Activated CD8-positive, alpha-beta T cell treated with anti-CD3 and anti-CD28 coated beads for 36 hours (primary cell): Measurements from ENCODE around the gene PCP2. TPM values are rescaled to one million over a fixed set of nuclear protein-coding genes. Genes with fewer than 3 reads are reported as not detected.

Source experiments
- ATAC-seq: fragments of 200-7000 bp; cut with Tn5 transposase; one replicate; pipeline ENCODE4 v1.10.0; 2021; ENCODE audit warnings: mild to moderate bottlenecking, moderate library complexity
- CTCF ChIA-PET: fragments of 350-600 bp; sonication (Branson Sonifier 250); formaldehyde crosslinking; loops from one replicate; lab custom pipeline; 2021; ENCODE audit warnings: antibody characterized with exemption; lab: Charles Lee
- POLR2A ChIA-PET: fragments of 350-600 bp; sonication (Branson Sonifier 250); formaldehyde crosslinking; loops from one replicate; lab custom pipeline; 2021; ENCODE audit warnings: antibody characterized with exemption; lab: Charles Lee
- DNase-seq: peaks from one replicate; pipeline ENCODE4 v3.0.0-alpha.2; 2020
- H3K27ac Mint-ChIP-seq: one replicate; pipeline ENCODE4 v1.8.0; 2021; ENCODE audit warnings: mild to moderate bottlenecking, mixed read lengths
- H3K27me3 Mint-ChIP-seq: one replicate; pipeline ENCODE4 v1.8.0; 2021; ENCODE audit warnings: mixed read lengths
- H3K36me3 Mint-ChIP-seq: one replicate; pipeline ENCODE4 v1.8.0; 2021; ENCODE audit warnings: low read depth, mixed read lengths
- H3K4me1 Mint-ChIP-seq: one replicate; pipeline ENCODE4 v1.8.0; 2021; ENCODE audit warnings: low read depth, mixed read lengths
- H3K4me3 Mint-ChIP-seq: one replicate; pipeline ENCODE4 v1.8.0; 2021; ENCODE audit warnings: mild to moderate bottlenecking, moderate library complexity, mixed read lengths
- H3K9me3 Mint-ChIP-seq: one replicate; pipeline ENCODE4 v1.8.0; 2021; ENCODE audit warnings: mixed read lengths
- CTCF ChIP-seq: fragments of 200-600 bp; IDR thresholded peaks from one replicate; pipeline ENCODE4 v1.8.0; 2022; ENCODE audit warnings: antibody characterized with exemption, mild to moderate bottlenecking
- intact Hi-C: fragments of 100-400 bp; cut with micrococcal nuclease; formaldehyde crosslinking; loops from one replicate; pipeline ENCODE4 v1.10.0; 2022
- total RNA-seq, 2 experiments: library from RNA; stranded (reverse); gene quantifications; one replicate each; pipeline ENCODE4 v1.2.3, GENCODE V29; 2021

PCP2 gene
- total RNA-seq, 2 experiments from 2014 or later, result 4.0 to 4.8 TPM

DNA sequence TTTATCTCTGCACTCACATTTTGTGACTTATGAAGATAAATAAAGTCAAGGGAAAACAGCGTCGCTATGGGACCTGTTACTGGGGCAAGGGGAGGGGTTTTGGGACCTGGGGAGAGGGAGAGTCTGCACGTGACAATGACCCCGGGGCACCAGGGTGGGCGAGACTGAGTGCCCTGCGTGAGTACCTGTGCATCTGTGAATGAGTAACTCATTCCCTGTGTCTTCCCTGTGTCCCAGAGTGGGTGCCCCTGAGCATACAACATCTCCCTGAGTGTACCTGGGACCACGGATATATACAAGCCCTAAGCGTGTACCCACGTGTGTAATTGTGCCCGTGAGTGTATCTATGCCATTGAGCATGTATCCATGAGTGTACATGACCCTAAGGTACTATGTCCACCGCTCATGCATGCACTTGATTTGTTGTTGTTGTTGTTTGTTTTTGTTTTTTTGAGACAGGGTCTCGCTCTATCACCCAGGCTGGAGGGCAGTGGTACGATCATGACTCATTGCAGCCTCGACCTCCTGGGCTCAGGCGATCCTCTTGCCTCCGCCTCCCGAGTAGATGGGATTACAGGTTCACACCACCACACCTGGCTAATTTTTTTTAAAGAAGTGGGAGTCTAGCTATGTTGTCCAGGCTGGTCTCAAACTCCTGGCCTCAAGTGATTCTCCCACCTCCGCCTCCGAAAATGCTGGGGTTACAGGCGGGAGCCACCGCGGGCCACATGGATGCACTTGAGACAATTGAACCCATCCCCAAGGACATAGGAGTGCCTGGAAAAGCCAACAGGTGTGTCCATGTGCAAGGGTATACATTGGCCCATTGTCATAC, 46.5 kb upstream of the PCP2 start:
- Mint-ChIP-seq H3K9me3 (no peaks in the 10 kb centered on the region), H3K4me3 (peak overlapping the region; percentile 92), H3K27ac (peak overlapping the region; percentile 61), H3K36me3 (peaks cover 15% of the 10 kb centered on the region), H3K4me1 (peaks cover 50% of the 10 kb centered on the region), H3K27me3 (peaks cover 29% of the 10 kb centered on the region)
- POLR2A ChIA-PET, result interaction anchor here (1.2 to 1.9 kb wide), 2 partner anchors 11 to 50 kb away, joined by 3 to 6 read pairs; partner anchors contain the start of genes PET100, RETN and XAB2
- ATAC-seq (no peak), DNase-seq (no peak)
- TF ChIP-seq CTCF, result no peak
- CTCF ChIA-PET, result interaction anchor here (0.8 to 3.6 kb wide), 28 partner anchors 8 to 578 kb away, joined by 3 to 74 read pairs (median 6); partner anchors contain the start of genes CD209, PET100, RETN and XAB2
- intact Hi-C loops, result loop anchor here (5.0 kb wide), 2 partner anchors 113 to 117 kb away; no protein-coding TSS in a partner anchor

DNA sequence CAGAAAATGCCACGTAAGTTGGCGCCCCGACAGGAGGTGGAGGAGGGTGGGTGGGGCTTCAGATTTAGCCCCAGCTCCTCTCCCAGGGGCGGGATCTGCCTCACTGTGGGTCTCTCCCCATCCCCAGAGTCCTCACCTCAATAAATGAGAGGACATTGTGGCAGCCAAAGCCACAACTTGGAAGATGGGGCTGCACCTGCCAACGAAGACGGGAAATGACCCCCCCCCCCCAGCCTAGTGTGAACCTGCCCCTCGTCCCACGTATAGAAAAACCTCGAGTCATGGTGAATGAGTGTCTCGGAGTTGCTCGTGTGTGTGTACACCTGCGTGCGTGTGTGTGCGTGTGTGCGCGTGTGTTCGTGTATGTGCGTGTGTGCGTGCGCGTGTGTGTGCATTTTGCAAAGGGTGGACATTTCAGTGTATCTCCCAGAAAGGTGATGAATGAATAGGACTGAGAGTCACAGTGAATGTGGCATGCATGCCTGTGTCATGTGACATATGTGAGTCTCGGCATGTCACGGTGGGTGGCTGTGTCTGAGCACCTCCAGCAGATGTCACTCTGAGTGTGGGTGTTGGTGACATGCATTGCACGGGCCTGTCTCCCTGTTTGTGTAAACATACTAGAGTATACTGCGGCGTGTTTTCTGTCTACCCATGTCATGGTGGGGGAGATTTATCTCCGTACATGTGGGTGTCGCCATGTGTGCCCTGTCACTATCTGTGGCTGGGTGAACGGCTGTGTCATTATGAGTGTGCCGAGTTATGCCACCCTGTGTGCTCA, 45.6 kb upstream of the PCP2 start:
- peaks cover 15% of the 10 kb centered on the region for H3K36me3 Mint-ChIP-seq
- ChIA-PET POLR2A (interaction anchor here (0.9 to 1.2 kb wide), 2 partner anchors 118 to 120 kb away, joined by 3 to 4 read pairs; no protein-coding TSS in a partner anchor), CTCF (interaction anchor here (0.8 to 1.3 kb wide), 3 partner anchors 23 to 120 kb away, joined by 3 to 6 read pairs (median 5); no protein-coding TSS in a partner anchor)
- peak; percentile 12 for TF ChIP-seq CTCF
- peaks cover 53% of the 10 kb centered on the region for H3K4me1 Mint-ChIP-seq
- H3K9me3 Mint-ChIP-seq, result no peaks in the 10 kb centered on the region
- H3K27ac Mint-ChIP-seq, result peak overlapping the region; percentile 75
- peak; percentile 84 for DNase-seq
- intact Hi-C loops, result no loop called here
- peak overlapping the region; percentile 49 for H3K4me3 Mint-ChIP-seq
- peaks cover 31% of the 10 kb centered on the region for H3K27me3 Mint-ChIP-seq
- peak; percentile 48 for ATAC-seq

DNA sequence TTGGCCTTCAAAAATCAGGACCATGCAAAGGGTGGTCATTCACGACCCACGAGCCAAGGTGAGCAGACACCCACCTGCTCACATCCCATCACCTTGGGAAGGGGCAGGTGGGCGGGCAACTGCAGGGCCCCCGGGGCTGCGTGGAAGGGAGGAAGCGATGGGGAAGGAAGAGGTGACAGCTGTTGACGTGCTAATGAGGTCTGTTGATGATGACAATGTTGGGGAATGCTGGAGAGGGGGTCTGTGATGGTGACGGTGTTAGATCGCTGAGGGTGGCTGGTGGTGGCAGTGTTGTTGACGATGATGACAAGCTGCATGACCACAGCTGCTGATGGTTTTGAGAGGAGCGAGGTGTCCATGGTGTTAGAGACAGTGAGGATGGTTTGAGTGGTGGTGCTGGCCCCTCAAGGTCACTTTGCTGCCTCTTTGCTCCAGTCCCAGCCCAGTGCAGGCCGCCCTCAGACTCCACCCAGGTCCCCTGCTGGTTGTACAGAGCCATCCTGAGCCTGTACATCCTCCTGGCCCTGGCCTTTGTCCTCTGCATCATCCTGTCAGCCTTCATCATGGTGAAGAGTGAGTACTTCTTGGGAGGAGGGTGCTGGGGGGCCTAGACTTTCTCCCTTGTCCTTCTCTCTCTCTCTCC, 44.3 kb upstream of the PCP2 start:
- no peak overlapping the region for H3K4me3 Mint-ChIP-seq
- peaks cover 33% of the 10 kb centered on the region for H3K27me3 Mint-ChIP-seq
- intact Hi-C loops, result no loop called here
- H3K36me3 Mint-ChIP-seq, result peaks cover 9% of the 10 kb centered on the region
- ChIA-PET POLR2A (interaction anchor here (0.7 to 1.2 kb wide), 4 partner anchors 9 to 122 kb away, joined by 3 to 4 read pairs (median 3); partner anchors contain the start of gene RETN), CTCF (interaction anchor here (1.1 to 1.5 kb wide), 4 partner anchors 21 to 122 kb away, joined by 3 to 5 read pairs (median 4); no protein-coding TSS in a partner anchor)
- TF ChIP-seq CTCF, result no peak
- no peak overlapping the region for H3K27ac Mint-ChIP-seq
- H3K4me1 Mint-ChIP-seq, result peaks cover 52% of the 10 kb centered on the region
- ATAC-seq, result no peak
- no peaks in the 10 kb centered on the region for H3K9me3 Mint-ChIP-seq
- DNase-seq, result no peak

DNA sequence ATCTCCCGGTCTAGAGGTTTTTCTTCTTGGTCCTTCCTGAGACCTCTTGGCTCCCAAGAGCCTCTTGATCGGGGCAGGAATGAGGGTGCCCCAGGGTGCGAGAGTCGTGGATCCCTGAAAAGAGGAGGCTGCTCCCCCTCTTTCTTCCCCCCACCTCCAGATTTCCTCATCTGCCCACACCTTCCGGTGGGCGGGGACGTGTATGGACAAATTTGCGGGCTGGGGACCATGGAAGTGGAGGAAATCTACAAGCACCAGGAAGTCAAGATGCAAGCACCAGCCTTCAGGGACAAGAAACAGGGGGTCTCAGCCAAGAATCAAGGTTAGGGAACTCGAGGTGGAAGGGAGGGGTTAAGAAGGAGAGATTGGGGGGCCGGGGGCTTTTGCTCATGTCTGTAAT, 43.3 kb upstream of the PCP2 start, which contains the start of gene MCEMP1:
MCEMP1 (plus strand) TSS at position 237 of the 400 bp plus-strand sequence; CDS start at position 268, 31 bp downstream.
- Mint-ChIP-seq H3K36me3 (peaks cover 2% of the 10 kb centered on the region), H3K9me3 (no peaks in the 10 kb centered on the region), H3K27me3 (peaks cover 34% of the 10 kb centered on the region), H3K4me3 (no peak within 1 kb of the TSS), H3K27ac (no peak within 1 kb of the TSS), H3K4me1 (peaks cover 47% of the 10 kb centered on the region)
- ATAC-seq (no peak), DNase-seq (no peak)
- intact Hi-C loops, result no loop called here
- CTCF ChIA-PET, result interaction anchor here (0.8 to 1.5 kb wide), 3 partner anchors 109 to 310 kb away, joined by 3 to 4 read pairs (median 3); no protein-coding TSS in a partner anchor
- POLR2A ChIA-PET, result no interaction called here
- no peak for TF ChIP-seq CTCF
